ENCODE results near the gene GLCCI1.

DNA sequence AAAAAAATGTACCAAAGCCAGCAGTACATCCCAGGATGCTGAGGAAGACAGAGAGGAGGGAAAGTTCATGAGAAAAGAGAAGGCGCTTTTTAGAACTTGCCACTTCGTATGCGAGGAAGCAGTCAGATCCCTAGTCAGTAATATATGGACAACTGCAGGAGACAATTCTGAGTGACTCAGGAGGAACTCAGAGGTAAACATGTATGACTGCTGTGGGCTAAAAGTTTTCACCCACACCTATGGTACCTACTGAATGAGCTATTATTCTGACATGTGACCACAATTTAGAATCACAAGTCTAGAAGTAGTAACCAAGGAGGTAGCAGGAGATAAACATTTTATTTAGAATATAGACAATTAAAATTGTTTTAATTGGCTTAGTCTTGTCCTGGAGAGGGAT, 166.8 kb downstream of the GLCCI1 start:
- TF ChIP-seq, protein P1, sequence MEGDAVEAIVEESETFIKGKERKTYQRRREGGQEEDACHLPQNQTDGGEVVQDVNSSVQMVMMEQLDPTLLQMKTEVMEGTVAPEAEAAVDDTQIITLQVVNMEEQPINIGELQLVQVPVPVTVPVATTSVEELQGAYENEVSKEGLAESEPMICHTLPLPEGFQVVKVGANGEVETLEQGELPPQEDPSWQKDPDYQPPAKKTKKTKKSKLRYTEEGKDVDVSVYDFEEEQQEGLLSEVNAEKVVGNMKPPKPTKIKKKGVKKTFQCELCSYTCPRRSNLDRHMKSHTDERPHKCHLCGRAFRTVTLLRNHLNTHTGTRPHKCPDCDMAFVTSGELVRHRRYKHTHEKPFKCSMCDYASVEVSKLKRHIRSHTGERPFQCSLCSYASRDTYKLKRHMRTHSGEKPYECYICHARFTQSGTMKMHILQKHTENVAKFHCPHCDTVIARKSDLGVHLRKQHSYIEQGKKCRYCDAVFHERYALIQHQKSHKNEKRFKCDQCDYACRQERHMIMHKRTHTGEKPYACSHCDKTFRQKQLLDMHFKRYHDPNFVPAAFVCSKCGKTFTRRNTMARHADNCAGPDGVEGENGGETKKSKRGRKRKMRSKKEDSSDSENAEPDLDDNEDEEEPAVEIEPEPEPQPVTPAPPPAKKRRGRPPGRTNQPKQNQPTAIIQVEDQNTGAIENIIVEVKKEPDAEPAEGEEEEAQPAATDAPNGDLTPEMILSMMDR (IDR thresholded peaks at IDR 0.05) = no peak
- no peak for TF ChIP-seq POLR2A (IDR thresholded peaks at IDR 0.05)

Measured in lower leg skin (tissue), 3 donors.